Fibroblast of peridontal ligament (primary cell): Measurements from ENCODE around the gene DHX35.

Source experiments
- DNase-seq: peaks from one replicate; pipeline ENCODE4 v3.0.0-alpha.2; 2010; ENCODE audit errors: extremely low read depth

Gene DHX35, protein sequence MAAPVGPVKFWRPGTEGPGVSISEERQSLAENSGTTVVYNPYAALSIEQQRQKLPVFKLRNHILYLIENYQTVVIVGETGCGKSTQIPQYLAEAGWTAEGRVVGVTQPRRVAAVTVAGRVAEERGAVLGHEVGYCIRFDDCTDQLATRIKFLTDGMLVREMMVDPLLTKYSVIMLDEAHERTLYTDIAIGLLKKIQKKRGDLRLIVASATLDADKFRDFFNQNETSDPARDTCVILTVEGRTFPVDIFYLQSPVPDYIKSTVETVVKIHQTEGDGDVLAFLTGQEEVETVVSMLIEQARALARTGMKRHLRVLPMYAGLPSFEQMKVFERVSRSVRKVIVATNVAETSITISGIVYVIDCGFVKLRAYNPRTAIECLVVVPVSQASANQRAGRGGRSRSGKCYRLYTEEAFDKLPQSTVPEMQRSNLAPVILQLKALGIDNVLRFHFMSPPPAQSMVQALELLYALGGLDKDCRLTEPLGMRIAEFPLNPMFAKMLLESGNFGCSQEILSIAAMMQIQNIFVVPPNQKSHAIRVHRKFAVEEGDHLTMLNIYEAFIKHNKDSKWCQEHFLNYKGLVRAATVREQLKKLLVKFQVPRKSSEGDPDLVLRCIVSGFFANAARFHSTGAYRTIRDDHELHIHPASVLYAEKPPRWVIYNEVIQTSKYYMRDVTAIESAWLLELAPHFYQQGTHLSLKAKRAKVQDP

DNA sequence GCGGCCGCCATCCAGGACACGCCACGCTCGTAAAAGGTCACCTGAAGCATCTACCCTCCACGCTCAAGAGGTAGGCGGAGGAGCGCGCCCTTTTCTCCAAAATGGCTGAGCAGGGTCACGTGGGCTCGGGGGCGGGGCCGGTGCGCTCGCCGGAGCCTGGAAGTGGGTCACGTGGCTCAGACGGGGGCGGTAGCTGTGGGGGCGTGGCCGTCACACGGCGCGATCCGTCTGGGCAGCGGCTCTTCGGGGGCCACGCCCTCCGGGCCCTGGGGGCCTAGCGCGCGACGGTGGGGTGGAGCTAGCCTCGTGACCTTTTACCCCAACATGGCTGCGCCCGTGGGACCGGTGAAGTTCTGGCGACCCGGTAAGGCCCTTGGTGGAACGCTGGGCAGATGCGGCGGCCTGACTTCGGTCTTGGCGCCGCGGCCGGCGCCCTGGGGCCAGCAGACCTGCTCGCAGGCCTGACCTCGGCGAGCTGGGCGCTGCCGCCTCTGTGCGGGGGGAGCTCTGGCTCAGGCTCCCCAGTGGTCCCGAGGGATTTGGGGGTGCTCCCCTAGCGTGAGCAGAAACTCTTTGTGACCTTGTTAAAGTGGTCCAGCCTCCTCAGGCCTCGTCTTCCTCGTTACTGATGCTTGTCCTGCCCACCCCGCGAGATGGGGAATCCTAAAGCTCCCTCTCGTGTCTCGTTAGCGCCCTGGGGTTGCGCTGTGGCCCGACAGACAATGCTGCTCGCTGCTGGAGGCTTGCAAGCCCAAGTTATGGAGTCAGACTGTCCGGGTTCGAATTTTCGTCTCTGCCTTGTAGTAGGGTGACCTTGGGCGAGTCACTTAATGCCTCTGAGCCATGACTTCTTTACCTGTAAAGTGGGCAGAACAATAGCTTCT is at the start of gene DHX35:
DHX35 (plus strand) TSS at position 301 of the 884 bp plus-strand sequence; CDS start at position 325, 24 bp downstream.
- DNase-seq = peak; percentile 92

DNA sequence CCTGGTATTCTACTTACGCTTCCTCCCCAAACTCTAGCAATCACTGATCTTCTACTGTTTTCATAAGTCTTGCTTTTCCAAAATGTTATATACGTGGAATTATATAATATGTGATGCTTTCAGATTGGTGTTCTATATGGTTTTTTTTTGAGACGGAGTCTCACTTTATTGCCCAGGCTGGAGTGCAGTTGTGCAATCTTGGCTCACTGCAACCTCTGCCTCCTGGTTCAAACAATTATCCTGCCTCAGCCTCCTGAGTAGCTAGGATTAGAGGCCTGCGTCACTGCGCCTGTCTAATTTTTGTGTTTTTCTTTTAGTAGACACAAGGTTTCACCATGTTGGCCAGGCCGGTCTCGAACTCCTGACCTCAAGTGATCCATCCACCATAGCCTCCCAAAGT is 46.8 kb upstream of the DHX35 start:
- DNase-seq = no peak

DNA sequence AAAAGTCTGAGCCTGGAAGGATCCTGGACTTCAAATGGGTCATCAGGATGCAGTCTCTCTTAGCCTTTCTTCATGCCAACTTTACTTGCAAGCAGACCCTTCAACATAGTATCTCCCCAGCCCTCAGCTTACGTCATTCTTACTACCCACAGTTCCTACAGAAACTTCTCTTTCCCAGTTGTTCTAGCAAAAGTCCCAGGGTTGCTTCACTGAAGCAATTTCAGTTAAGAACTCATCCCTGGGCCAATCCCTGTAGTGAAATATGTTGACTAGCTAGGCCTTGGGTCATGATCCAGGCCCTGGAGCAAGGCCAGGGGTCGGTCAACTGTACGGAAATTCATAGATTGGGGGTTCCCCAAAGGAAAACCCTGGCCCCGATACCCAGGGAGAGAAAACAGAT is 44.5 kb upstream of the DHX35 start:
- DNase-seq = no peak

DNA sequence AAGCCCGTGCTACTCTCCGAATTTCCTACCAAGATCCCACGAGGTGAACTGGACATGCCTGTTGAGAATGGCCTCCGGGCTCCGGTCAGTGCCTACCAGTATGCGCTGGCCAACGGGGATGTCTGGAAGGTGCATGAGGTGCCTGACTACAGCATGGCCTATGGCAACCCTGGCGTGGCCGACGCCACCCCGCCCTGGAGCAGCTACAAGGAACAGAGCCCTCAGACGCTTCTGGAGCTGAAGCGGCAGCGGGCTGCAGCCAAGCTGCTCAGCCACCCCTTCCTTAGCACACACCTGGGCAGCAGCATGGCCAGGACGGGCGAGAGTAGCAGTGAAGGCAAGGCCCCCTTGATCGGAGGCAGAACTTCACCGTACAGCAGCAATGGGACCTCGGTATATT is 44.0 kb upstream of the DHX35 start:
- DNase-seq = no peak

DNA sequence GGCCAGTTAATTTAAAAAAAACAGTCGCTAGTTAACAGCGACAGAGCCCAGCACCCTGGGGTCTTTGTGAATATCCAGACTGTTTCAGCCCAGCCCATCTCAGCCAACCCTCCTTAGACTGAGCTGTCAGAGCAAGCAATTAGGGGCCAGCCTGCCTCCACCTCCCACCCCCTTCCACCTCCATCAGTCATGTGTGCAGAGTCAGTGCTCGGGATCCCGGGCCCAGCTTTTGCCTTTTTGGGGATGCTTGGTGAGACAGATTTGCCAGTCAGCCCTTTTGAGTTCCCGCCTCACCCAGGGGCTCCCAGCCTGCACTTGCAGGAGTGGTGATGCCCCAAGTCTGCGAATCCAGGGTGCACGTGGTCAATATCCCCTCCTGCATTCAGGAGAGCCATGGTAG is 42.5 kb upstream of the DHX35 start:
- DNase-seq = no peak

DNA sequence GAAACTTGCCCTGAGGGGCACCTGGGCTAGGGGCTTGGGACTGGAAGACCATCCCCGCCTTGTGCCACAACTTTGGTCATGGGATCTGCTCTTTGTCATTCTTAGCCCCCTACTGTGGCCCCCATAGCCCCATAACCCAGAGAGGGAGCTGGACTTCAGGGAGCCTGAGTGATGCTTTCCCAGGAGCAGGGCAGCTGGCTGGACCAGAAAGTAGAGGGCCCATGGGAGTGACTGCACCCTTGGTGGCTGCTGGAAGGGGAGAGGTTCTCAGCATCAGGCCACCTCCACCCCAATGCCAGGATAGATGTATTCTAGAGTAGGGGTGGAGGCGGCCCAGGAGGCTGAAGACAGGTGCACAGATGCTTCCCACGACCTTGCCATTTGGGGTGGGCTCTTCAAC is 41.7 kb upstream of the DHX35 start:
- no peak for DNase-seq

DNA sequence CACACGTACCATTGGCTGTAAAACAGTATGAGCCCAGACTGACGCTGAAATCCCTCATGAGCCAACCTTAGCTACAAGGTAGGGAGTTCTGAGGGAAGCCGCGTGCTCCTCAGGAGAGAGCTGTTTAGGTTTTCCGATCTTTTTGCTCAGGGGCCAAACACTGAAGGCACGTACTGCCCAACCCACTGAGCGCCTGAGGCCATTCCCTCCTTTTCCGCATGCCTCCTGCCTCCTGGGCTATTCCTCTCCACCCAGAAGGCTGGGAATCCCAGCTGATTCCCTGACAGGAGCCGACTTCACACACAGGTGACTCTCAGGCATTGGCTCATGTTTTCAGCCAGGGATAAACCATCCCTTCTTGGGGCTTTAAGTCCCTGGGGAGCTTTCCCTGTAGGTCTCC is 41.3 kb upstream of the DHX35 start:
- DNase-seq = no peak

DNA sequence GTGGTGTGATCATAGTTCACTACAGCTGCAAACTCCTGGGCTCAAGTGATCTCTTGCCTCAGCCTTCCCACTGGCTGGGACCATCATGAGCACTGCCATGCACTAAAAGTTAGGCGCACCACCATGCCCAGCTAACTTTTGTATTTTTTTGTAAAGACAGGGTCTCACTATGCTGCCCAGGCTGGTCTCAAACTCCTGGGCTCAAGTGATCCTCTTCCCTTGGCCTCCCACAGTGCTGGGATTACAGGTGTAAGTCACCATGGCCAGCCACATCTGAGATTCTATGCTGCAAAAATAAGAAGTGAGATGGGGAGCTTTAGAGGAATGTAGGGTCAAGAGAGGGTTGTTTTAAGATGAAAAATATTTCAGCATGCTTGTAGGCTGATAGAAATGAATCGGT is 37.4 kb upstream of the DHX35 start:
- DNase-seq = no peak

DNA sequence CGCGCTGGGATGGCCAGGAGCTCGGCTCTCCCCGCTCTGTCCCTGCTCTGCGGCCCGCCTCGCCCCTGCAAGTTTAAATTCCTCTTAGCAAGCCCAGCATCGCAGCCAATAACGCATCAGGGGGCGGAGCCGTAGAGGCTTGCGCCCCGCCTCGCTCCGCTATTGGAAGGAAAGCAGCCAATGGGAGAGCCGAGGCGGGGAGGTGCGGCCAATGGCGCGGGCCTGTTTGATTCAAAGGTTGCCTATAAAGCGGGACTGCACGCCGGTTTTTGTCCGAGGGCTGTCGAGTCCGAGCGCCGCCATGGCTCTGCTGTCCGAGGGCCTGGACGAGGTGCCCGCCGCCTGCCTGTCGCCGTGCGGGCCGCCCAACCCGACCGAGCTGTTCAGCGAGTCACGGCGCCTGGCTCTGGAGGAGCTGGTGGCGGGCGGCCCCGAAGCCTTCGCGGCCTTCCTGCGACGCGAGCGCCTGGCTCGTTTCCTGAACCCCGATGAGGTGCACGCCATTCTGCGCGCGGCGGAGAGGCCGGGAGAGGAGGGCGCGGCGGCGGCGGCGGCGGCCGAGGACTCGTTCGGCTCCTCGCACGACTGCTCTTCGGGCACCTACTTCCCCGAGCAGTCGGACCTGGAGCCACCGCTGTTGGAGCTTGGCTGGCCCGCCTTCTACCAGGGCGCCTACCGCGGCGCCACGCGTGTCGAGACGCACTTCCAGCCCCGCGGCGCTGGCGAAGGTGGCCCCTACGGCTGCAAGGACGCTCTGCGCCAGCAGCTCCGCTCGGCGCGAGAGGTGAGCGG is 35.8 kb upstream of the DHX35 start, which contains the start of gene FAM83D:
FAM83D (plus strand) TSS at position 276 of the 792 bp plus-strand sequence; CDS start at position 302, 26 bp downstream.
- DNase-seq = peak; percentile 98

DNA sequence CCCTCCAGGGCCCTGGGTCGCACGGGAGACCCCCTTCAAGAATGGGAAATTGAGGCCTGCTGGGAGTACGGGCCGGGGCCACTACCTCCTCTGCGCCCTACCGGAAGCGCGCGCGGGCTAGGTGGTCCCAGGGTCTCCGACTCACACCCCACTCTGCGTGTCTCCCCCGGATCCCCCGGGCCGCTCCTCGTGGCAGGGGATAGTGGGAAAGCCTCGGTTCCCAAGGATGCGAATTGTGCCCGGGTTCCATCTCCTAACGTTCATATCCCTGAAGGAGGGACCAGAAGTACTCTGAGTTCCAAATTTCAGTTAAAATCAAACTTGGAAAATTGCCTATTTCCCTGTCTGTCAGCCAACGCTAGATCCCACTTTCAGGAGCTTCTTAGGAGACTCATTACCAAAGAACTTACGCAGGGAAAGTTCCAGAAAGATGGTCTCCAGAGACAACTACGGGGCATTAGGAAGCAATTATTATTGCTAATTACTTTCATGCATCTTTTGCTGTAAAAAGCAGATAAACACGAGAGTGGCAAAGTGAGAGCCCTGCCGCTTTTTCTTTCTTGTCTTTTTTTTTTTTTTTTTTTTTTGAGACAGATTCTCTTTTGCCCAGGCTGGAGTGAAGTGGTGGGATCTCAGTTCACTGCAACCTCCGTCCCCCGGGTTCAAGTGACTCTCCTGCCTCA is 35.1 kb upstream of the DHX35 start:
- peak; percentile 52 for DNase-seq

DNA sequence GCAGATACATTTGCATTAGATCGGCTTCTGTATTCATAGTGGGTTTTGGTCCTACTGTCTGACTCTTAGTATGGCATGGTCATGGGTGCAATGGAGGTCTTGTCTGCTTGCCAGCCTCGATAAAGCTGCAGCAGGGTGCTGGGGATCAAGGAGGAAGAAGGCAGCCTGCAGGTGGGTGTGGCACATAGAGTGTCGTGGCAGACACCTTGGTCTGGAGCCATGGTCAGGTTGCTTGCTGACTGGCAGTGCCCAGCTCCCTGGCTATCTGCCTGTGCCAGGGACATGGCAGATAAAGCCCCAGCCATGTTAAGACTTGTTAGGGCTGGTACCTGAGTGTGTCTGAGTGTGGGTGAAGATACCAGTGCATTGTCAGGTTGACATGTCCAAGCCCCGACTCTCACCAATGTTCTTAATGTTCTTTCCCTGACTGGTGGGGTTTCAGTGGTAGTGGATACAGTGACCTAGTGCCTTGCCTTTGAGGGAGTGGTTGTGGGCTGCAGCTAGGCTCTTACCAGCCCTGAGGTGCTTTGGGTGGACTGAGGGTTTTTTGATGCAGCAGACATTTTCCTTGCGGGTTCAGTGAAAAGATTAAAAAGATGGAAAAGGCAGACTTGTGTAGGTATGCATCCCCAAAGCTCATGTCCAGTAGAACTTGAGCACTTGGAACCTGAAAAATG is 34.1 kb upstream of the DHX35 start:
- no peak for DNase-seq

DNA sequence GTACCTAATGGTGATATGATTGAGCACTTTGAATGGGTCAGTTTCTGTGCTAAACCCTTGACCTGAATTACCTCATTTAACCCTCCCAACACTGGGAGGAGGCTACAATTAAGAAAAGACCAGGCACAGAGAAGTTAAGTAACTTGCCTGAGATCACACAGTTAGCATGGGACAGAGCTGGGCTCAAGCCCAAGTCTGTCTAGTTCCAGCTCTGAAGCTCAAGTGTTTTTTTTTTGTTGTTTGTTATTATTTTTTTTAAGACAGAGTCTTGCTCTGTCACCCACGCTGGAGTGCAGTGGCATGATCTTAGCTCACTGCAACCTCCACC is 31.9 kb upstream of the DHX35 start:
- DNase-seq = no peak

DNA sequence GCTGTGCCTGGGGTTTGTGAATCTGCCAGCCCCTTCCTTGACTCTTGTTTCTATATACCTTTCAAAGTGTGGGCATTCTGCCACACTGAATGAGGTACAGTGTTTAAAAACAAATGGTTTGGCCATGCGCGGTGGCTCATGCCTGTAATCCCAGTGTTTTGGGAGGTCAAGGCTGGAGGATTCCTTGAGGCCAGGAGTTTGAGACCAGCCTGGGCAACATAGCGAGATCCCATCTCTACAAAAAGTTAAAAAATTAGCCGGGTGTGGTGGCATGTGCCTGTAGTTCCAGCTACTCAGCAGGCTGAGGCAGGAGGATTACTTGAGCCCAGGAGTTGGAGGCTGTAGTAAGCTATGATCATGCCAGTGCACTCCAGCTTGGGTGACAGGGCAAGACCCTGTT is 30.2 kb upstream of the DHX35 start:
- DNase-seq = no peak

DNA sequence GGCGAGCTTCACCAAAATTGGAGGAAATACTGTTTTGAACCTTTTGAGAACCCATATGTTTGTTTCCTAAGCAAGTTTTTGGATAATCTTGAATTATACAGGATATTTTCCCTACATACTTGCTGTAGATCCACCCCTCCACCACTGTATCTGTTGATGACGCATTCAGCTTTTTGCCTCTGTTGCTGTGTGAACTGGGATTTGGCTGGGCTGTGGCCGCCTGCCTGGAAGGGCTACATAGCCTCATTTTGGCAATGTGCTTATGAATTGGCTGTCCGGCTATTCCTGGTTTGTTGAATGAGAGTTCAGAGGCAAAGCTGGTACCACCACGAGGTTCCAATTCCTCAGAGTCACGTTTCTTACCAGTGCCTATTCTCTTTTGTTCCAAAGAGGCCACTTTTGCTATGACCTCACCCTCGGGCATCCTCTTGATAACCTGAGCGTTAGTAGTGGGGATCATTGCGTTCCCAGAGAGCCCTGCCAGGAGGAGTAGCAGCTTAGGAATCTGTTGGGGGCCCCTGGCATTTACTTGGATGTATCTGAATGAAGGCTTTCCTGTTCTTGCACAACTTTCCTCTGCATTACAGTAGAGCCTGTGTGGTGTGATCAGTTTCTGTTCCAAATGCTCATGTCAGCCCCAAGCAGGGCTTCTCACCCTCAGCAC is 29.6 kb upstream of the DHX35 start:
- DNase-seq = peak; percentile 69

DNA sequence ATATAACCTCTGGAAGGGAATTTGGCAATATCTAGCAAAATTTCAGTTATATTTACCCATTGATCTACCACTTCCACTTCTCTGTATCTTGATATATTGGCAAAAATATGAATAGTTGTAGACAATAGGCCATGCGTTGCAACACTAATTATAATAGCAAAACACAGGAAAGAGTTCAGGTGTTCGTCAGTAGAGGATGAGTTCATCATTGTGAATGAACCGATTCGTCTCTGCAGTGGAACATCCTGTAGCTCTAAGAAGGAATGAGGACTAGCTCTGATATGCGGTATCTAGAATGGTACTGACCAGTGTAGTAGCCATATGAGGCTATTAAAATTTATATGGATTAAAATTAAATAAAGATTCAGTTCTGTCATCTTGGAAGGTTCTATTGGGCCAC is 27.6 kb upstream of the DHX35 start:
- no peak for DNase-seq

DNA sequence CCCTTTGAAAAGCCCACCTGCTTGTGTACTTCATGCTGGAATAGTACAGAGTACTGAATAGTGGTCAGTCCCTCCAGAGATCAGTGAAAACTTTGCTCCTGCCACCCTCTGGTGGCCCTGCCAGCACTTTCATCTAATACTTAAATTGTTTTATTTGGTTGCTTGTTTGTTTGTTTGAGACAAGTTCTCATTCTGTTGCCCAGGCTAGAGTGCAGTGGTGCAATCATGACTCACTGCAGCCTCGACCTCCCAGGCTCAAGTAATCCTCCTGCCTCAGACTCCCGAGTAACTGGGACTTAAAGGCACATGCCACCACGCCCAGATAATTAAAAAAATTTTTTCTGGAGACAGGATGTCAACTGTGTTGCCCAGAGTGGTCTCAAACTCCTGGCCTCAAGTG is 26.9 kb upstream of the DHX35 start:
- peak; percentile 10 for DNase-seq

DNA sequence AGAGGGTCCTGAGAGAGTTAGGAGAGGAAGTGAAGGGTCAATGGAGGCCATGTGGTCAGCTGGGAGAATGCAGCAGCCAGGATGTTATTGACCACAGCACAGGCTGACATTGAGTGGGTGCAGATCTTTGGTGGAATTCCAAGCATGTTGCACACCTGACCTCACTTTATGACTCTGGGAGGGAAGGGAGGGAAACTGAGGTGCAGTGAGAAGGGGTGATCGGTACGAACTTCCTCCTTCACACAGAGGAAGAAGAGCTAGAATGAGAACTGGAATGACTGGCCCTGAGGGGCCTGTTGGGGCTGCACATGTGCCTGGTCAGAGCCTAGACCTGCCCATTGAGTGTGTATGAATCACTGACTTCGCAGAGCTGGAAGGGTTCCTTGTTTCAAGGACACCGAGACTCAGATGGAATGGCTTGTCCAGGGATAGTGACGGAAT is 26.2 kb upstream of the DHX35 start:
- DNase-seq = no peak

DNA sequence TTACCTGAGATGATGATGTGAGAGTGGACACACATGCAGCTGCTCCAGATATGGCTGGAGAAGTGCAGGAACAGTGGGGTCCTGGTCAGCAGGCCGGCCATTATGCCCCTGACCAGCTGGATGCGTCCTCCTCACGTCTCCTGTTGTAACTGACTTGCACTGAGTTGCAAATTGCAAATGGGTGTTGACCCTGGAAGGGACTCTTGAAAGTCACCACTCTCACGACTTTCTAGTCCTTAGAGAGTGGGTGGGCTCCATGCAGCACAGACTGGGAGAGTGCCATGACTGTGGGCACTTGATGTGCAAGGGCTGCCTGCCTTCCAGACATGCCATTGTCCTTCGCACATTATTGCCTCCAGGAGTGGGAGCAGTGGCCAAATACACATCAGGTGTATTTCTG is 25.1 kb upstream of the DHX35 start:
- no peak for DNase-seq

DNA sequence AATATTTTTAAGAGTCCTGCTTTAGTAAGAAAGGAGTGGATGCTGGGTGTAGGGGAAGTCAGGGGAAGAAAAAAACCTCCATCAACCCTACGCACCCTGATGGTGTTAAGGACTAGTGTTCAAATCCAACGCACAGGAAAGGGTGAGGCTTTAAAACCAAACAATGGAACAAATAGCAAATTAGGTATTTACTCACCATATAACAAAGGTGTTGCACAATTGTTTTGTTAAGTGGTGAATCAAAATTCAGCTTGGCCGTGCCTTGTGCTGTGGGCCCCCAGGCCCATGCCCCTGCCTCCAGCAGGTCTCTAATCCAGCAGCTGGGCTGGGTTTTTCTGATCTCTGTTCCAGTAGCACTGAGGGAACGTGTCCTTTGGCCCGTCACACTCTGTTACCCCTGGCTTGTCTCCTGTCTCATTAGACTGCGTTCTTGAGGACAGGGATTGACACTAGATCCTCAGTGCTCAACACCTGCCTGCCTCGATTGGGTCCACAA is 24.1 kb upstream of the DHX35 start:
- no peak for DNase-seq

DNA sequence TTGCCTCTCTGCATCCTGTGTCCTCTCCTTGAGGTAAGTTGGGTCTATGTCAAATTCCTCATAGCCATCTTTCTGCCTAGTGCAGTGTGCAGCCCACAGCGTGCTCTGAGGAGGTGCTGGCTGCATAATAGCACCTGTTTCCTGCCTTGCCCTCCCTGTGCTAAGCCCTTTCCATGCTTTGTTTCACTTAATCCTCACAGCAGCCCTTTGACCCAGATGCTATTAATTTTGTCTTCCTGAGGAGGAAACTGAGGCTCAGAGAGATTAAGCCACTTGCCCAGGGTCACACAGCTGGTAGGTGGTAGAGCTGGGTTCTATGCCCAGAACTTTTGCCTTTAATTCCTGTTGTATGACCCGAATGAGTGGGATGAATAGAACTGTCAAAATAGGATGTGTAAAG is 22.5 kb upstream of the DHX35 start:
- DNase-seq = no peak
